GM21526 (cell line): ENCODE results near the gene HYAL1.
"Not testable (repeated sequence)": the region's sequence is repeated elsewhere in the genome, so short reads cannot be mapped to it uniquely, and the experiment has no call there.

Experiments
- ATAC-seq: cut with Tn5 transposase; IDR thresholded peaks from one replicate; pipeline ENCODE4 v1.9.1; 2021; ENCODE audit warnings: moderate library complexity; ENCODE audit not compliant: unreplicated experiment, low FRiP score

The HYAL1 gene

GRCh38 chr3:50263478-50264382, 39.6 kb downstream of the HYAL1 start:
- no peak for ATAC-seq

DNA sequence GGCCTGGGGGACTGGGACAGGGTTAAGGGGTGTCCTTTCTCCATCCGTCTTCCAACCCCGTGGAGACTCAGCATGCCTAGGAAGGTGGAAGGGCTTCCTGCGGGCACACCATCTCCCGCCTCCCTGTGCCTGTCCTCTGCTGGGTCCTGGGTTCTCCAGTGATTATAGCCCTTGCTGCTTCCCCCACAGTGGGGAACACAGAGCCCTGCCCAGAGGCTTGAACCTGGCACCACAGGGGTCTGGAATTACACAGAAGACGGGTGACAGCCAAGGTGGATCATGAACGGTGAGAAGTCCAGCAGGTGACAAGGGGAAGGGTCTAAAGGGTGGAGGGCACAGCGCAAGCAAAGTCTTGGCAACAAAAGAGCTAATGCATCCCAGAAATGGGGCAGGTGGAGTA, 40.6 kb downstream of the HYAL1 start:
- no peak for ATAC-seq

DNA sequence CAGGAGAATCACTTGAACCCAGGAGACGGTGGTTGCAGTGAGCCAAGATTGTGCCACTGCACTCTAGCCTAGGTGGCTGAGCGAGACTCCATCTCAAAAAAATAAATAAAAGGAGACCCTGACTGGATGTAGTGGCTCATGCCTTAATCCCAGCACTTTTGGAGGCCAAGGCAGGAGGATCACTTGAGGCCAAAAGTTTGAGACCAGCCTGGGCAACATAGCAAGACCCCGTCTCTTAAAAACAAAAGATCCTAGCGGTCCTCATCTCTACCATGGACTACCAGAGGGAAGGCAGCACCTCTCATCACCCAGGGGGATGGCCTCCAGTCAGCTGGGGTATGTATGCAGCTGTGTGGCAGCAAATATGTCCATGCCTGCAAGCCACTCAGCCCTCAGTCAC, 41.2 kb downstream of the HYAL1 start:
- ATAC-seq: not testable (repeated sequence)

DNA sequence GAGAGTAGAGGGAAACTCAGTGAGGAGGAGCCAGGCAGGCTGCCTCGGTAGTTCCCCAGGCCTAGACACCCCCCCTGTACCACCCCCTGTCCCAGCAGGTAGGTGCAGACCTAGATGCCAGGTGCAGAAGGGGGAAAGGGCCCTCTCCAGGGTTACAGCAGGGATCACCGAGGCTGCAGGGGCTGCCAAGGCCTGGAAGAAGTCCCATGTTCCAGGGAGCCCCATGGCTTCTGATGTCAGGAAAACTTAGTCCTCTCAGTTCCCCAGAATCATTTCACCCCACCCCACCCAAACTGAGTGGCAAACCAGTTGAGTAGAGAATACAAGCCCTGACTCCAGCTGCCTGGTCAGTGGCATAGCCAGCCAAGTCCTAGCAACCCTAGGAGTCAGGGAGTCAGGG, 41.9 kb downstream of the HYAL1 start:
- ATAC-seq: no peak

GRCh38 chr3:50260942-50261441, 42.4 kb downstream of the HYAL1 start:
- ATAC-seq: no peak

DNA sequence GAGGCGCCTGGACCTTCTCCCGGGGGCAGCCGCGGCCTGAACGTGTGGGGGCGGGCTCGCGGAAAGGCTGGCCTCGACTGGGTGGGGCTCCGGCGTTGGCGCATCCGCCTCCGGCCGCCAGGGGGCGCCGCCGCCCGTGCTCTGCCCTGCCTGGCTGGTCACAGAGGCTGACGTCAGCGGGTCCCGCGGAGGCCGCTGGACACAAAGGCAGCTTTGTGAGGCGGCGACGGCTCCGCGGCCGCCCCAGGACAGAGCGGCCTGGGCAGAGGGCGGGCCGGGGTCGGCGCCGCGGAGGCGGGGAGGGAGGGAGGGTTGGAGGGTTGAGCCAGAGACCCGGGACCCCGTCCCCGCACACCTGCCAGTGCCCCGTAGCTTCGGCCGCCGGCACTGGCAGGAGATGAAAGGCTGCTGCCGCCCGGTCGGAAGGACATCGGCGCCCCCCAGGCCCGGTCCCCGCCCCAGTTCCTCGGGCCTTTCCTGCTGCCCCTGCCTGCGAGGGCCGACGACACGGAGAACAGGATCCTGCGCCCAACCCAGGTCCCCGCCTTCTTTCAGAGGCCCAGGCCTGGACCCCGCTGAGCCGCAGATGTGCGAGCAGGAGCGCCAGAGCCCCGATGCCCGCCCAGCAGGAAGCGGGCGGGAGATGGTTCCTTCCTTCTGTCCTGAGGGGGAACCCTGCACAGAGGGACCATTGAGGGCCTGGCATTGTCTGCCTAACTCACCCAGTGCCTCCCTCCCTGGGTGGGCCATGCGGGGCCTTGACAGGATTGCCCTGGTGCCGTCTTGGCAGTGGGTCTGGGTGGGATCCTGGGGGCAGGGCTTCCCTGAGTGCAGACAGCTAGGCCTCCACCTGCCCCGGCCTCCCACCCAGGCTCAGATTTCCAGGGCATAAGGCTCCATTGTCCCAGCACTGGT, 43.1 kb downstream of the HYAL1 start:
- ATAC-seq: peak; percentile 64

DNA sequence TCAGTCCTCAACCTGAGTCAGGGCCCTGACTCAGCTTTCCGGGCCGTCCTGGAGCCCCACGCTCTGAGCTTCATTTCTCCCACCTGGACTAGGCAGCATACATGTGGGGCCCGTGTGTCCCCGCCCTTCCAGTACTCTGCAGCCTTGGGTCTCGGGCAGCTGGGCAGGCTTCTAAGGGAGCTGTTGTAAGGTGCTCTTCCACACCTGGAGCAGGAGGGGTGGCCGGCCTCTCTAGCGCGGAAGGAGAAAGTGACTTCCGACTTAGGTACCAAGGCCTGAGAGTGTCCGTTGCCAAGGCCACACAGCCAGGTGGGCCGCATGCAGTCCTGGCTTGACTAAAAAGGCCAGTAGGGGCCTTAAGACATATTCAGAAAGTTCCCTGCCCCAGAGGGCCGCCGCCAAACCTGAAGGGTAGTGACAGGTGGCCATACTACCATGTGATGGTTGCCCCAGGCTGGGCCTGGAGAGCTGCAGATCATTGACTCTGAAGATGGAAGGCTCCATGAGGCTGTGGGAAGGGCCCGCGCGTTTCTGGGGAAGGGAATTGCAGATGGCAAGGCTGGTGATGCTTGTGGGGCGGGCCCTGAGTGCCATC, 43.8 kb downstream of the HYAL1 start:
- ATAC-seq: peak; percentile 19

- no peak for ATAC-seq
These were observed 44.4 kb downstream of the HYAL1 start for GRCh38 chr3:50258979-50259378.

DNA sequence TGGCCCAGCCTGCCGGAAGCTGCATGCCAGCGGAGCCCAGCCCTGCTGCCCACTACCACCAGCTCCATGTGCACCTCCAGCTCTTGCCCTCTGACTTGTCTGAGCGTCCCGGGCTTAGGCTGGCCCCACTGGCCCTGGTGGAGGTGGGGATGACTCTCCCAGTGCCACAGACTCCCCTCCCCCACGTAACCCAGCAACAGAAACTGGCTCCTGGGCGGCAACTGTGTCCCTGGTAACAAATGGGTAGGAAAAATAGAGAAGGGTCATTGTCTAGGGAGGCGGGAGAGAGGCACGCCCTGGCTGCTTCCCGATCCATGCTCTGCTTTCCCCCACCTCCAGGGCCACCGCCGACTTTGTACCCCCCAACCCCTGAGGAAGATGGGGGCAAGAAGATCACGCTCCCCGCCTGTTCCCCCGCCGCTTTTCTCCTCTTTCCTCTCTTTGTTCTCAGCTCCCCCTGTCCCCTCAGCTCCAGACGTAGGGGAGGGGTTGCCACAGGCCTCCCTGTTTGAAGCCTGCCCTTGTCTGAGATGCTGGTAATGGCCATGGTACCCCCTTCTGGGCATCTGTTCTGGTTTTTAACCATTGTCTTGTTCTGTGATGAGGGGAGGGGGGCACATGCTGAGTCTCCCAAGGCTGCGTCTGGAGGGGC, 45.2 kb downstream of the HYAL1 start:
- ATAC-seq: no peak

DNA sequence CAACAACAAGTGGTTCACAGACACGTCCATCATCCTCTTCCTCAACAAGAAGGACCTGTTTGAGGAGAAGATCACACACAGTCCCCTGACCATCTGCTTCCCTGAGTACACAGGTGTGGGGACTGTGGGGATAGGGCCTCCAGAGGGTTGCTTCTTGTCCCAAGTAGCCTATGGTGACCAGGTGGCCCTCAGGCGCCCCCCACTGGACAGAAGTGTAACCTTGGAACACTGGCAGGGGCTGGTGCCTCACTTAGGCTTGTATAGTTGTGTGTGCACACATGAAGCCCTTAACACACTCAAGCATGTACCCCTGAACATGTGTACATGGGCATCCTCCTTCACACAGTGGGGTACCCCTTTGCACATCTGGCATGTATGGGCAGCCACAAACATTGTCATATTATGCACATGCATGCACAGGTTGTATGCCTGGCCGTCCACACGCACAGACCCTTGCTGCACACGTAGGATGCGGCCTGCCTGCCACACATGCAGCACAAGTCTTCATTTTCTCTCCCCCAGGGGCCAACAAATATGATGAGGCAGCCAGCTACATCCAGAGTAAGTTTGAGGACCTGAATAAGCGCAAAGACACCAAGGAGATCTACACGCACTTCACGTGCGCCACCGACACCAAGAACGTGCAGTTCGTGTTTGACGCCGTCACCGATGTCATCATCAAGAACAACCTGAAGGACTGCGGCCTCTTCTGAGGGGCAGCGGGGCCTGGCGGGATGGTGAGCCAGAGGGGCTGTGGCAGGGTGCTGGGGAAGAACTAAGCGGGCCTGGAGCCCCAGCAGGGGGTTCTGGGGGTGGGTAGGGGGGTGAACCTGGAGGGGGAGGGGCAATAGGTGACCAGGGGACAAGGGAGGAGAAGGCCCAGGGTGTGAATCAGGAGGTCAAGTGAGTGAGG, 46.1 kb downstream of the HYAL1 start:
- ATAC-seq: no peak

- ATAC-seq: no peak
These were observed 48.1 kb downstream of the HYAL1 start for GRCh38 chr3:50255251-50255615.

DNA sequence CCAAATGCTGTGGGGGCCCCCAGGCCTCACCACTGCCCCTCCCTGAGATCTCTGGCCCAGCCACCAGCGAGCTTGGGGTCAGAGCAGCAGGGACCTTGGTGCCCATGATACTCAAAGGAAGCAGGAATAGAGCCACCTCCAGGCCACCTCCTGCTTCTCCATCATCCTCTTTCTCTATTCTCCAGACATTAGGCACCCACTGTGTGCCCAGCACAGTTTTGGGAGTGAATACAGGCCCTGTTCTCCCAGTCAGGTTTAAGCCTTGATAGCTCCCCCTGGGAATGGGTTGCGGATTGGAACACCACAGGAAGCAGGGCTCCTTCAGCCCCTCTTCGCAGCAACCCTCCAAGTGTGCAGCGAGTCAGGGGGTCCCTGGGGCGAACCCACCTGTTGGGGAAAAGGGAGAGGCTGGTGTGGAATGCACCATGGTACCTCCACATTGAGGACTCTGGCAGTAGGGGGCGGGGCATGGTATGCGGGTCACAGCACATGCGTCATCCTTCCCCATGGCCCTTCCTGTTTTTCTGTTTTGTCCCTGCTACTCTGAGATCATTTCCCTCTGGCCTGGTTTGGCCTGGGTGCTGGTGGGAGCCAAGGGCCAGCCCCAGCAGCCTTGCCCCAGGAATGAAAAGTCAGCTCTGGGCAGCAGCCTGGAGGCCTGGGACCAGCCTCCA, 48.7 kb downstream of the HYAL1 start:
- no peak for ATAC-seq

- ATAC-seq: no peak
These were observed 52.2 kb downstream of the HYAL1 start for GRCh38 chr3:50251220-50251619.

DNA sequence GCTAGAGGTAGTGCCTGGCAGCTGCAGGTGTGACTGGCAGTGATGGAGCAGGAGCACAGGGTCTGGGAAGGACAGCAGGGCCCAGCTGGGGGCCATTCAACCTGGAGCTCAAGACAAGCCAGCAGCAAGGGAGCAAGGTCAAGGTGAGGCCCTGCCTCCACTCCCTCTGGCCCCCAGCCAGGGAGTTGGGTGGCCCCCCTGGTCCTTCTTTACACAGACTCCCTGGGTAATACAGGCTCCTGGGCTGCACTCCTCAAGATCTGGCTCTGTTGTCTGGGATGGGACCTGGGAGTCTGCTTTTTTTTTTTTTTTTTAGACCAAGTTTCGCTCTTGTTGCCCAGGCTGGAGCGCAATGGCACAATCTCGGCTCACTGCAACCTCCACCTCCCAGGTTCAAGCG, 52.9 kb downstream of the HYAL1 start:
- no peak for ATAC-seq
